Measurements from ENCODE around the gene PLPP6.

GRCh38 chr9:4615251-4615650 is 46.8 kb upstream of the PLPP6 start:
- TF ChIP-seq POLR2AphosphoS5 (IDR thresholded peaks at IDR 0.05; ENCODE audit: low read depth, low read length) (no peak), POLR2A (IDR thresholded peaks at IDR 0.05; ENCODE audit: low read depth, low read length) (no peak), TAF1 (IDR thresholded peaks at IDR 0.05; ENCODE audit: low read depth, low read length) (no peak), PAX5 (IDR thresholded peaks at IDR 0.05; ENCODE audit: insufficient read depth, low read length, severe bottlenecking) (no peak), SPI1 (IDR thresholded peaks at IDR 0.05; ENCODE audit: low read depth, low read length) (no peak), POU2F2 (IDR thresholded peaks at IDR 0.05; ENCODE audit: low read depth, low read length) (no peak)
